Airway epithelial cell (primary cell): Measurements from ENCODE around the gene TREM1. TPM values are rescaled to one million over a fixed set of nuclear protein-coding genes. Genes with fewer than 3 reads are reported as not detected.

Experiments
- total RNA-seq: library from RNA; depleted of rRNA; stranded (reverse); fragments of >200 nt; gene quantifications from 2 replicates; pipeline ENCODE4 v1.2.3, GENCODE V29; 2015

Gene TREM1
- total RNA-seq = 3.0 and 6.2 TPM in 2 replicates

GRCh38 chr6:41286544-41287346, at the start of gene TREM1:
Gene TREM1 (minus strand): TSS chr6:41286682. CDS start chr6:41286655, 27 bp downstream.

GRCh38 chr6:41335296-41335695, 48.8 kb upstream of the TREM1 start, which contains the start of gene NCR2:
Gene NCR2 (plus strand): TSS chr6:41335608. CDS start chr6:41335877, 269 bp downstream.

DNA sequence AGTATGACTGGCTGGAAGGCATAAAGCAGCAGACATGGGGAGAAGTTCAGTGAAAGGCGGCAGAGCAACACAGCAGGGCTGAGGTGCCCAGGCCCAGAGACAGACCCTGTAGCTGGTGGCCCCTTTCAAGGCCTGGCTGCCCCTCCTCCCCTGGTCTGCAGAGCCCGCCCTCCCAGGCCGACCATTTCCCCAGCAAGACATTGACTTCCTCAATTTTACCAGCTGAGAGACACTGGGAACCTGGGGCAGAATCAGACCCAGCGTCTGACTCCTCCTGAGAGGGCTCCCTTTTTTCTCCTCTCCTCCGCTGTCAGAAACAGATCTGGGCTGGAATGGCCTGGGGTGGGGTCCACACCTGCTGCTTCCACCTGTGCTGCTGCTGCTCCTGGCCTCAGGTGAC, 58.4 kb downstream of the TREM1 start, which contains the start of gene TREML4:
Gene TREML4, plus strand, starts transcription at position 254 of the 400 bp plus-strand sequence. Its CDS starts 79 bp downstream, at position 333.

Other genes starting within 250 kb of the TREM1 start
- 0.19 and 0.28 TPM in 2 replicates for gene UNC5CL, start 247.5 kb downstream of the TREM1 start, total RNA-seq
- gene TSPO2, start 244.2 kb downstream of the TREM1 start, total RNA-seq = not detected in 2 replicates
- 0.63 TPM in 1 of 2 replicates, not detected in the other for gene APOBEC2, start 233.5 kb downstream of the TREM1 start, total RNA-seq
- gene OARD1, start 214.3 kb downstream of the TREM1 start, total RNA-seq = 13.6 and 14.5 TPM in 2 replicates
- gene NFYA, start 213.7 kb downstream of the TREM1 start, total RNA-seq = 7.5 and 16.2 TPM in 2 replicates
- gene TREML1, start 132.3 kb downstream of the TREM1 start, total RNA-seq = not detected in 2 replicates
- 7.9 and 10.3 TPM in 2 replicates for gene TREM2, start 123.6 kb downstream of the TREM1 start, total RNA-seq
- not detected in 2 replicates for gene TREML2, start 85.5 kb downstream of the TREM1 start, total RNA-seq
- not detected in 2 replicates for gene TREML4, start 58.3 kb downstream of the TREM1 start, total RNA-seq
- gene NCR2, start 48.9 kb upstream of the TREM1 start, total RNA-seq = not detected in 2 replicates